Aorta (tissue), 5 donors: Measurements from ENCODE around the gene PKD1. TPM values are rescaled to one million over a fixed set of nuclear protein-coding genes. Genes with fewer than 3 reads are reported as not detected.

ENCODE experiments used
- ATAC-seq: fragments of 200-7000 bp; cut with Tn5 transposase; one replicate; pipeline ENCODE4 v1.9.1; 2022; ENCODE audit warnings: moderate library complexity; ENCODE audit not compliant: low FRiP score
- DNase-seq, 2 donors: peaks; one replicate each; pipeline ENCODE4 v3.0.0-alpha.2; 2020
- H3K27ac ChIP-seq, 2 donors: one replicate each; pipeline ENCODE4 v1.5.1; 2013; ENCODE audit warnings: low read length in 2 of 2, mild to moderate bottlenecking in 2 of 2, moderate library complexity in 2 of 2, control low read depth in 1 of 2, inconsistent platforms in 1 of 2, low read depth in 1 of 2
- H3K27me3 ChIP-seq, 2 donors: one replicate each; pipeline ENCODE4 v1.6.1; 2013; ENCODE audit warnings: control low read depth in 1 of 2, low read length in 1 of 2, mild to moderate bottlenecking in 1 of 2, moderate library complexity in 1 of 2; ENCODE audit not compliant: insufficient read depth in 2 of 2, control insufficient read depth in 1 of 2
- H3K36me3 ChIP-seq, 2 donors: one replicate each; pipeline ENCODE4 v1.6.1; 2013; ENCODE audit warnings: control low read depth in 1 of 2, low read length in 1 of 2, mild to moderate bottlenecking in 1 of 2; ENCODE audit not compliant: insufficient read depth in 2 of 2, control insufficient read depth in 1 of 2
- H3K4me1 ChIP-seq, 2 donors: one replicate each; pipeline ENCODE4 v1.6.1; 2013; ENCODE audit warnings: low read length in 2 of 2, control low read depth in 1 of 2, mild to moderate bottlenecking in 1 of 2, moderate library complexity in 1 of 2; ENCODE audit not compliant: insufficient read depth in 2 of 2, control insufficient read depth in 1 of 2
- H3K4me3 ChIP-seq, 2 donors: one replicate each; pipeline ENCODE4 v1.5.1; 2013; ENCODE audit warnings: low read length in 2 of 2, control low read depth in 1 of 2, mild to moderate bottlenecking in 1 of 2
- H3K9me3 ChIP-seq: one replicate; pipeline ENCODE4 v1.6.1; 2013; ENCODE audit warnings: mild to moderate bottlenecking, low read length; ENCODE audit not compliant: control insufficient read depth
- WGBS, 2 donors: extraction: QIAGEN DNeasy Blood & Tissue Kit; methylation state at CpG; one replicate each; pipeline ENCODE4 v1.1.7; 2013; 5-methylcytosine and 5-hydroxymethylcytosine counted together
- intact Hi-C, 2 donors: fragments of 100-400 bp; cut with DNase I; formaldehyde crosslinking; loops; one replicate each; pipeline versions ENCODE4 v1.14.2 to v1.15.0; 2022
- polyA plus RNA-seq, 2 donors: library from polyadenylated mRNA; stranded (reverse); fragments of 200-250 nt; gene quantifications; one replicate each; pipeline ENCODE4 v1.2.3, GENCODE V29; 2013
- total RNA-seq, 2 donors: library from RNA; stranded (reverse); fragmentation: NEBNext Ultra II Directional; extraction: Animal tissue kit (Norgen Biotek cat#: 25700); gene quantifications; one replicate each; pipeline ENCODE4 v1.2.1, GENCODE V29; 2021
- donor health status: healthy with polysubstance abuse.
- donor health status: Bipolar disorder and iron deficiency.
- donor health status: DM: no; HTN: no; CAD: no.
- donor health status: DM: no; HTN: no; CAD: no.
- donor health status: DM: yes; HTN: yes; CAD: no.

The PKD1 gene
- total and polyA plus RNA-seq, 4 donors, result 42.8 to 337 (median 297) TPM

DNA sequence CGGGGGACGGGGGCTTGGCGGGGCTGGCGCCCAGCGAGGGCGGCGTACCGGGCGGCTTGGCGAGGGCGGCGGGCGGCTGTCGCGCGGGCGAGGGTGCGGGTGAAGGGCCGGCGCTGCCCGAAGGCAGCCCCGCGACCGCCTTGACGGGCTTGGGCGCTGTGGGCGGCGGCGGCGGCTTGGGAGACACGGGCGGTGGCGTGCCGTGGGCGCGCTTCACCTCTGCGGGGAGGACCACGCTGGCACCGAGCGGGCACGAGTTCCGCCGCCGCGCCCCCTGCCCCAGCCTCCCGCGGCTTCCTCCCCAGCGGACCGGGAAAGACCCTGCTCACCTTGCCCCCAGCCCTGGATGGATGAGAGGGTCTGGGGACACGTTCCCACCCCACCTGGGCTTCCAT lies 43.4 kb upstream of the PKD1 start:
- Histone ChIP-seq H3K4me3 (no peak overlapping the region), H3K27ac (no peak overlapping the region), H3K9me3 (no peaks in the 10 kb centered on the region), H3K4me1 (no peaks in the 10 kb centered on the region), H3K27me3 (no peaks in the 10 kb centered on the region), H3K36me3 (peaks cover 0 to 7% of the 10 kb centered on the region in 2 donors)
- DNase-seq (no peak), ATAC-seq (no peak)
- WGBS, 2 donors, result 44 to 46% methylated on average over 31 to 50 of the region's 50 CpGs
- intact Hi-C loops, result no loop called here

DNA sequence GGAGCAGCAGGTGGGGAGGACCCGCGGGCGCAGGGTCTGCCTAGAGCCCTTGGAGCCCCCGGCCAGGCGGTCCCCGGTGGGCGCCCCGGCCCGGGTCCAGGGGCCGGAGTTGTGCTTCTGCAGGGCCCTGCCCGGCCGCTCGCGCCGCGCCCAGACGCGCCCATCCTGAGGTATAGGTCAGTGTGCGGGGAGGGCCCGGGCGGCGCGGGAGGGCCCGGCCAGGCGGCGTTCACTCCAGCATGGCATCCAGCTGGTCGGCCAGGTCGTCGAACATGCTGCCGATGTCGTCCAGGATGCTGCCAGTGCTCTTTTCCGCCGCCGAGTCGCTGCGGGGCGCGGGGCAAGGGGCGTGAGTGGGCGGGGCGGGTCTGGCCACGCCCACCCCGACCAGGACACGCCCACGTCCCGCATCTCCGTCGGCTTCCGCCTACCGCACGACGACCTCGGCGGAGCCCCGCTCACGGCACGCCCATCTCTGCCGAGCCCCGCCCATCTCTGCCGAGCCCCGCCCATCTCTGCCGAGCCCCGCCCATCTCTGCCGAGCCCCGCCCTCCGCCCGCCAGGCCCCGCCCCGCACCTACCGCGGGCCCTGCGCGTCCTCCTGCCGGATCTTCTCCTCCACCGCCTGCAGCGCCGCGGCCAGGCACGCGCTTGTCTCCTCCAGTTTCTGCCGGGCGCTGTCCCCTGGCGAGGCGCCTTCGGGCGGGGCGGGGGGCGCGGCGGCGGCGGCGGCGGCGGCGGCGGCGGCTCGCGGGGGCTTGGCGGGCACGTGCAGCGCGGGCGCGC lies 42.8 kb upstream of the PKD1 start:
- no peaks in the 10 kb centered on the region for H3K9me3 ChIP-seq
- H3K4me3 ChIP-seq, result no peak overlapping the region
- WGBS, 2 donors, result 32 to 38% methylated on average over 33 to 106 of the region's 106 CpGs
- no peaks in the 10 kb centered on the region for H3K4me1 ChIP-seq
- H3K27ac ChIP-seq, result no peak overlapping the region
- H3K36me3 ChIP-seq, result peaks cover 0 to 10% of the 10 kb centered on the region in 2 donors
- no peak for ATAC-seq
- H3K27me3 ChIP-seq, result no peaks in the 10 kb centered on the region
- no peak for DNase-seq
- intact Hi-C loops, result no loop called here

DNA sequence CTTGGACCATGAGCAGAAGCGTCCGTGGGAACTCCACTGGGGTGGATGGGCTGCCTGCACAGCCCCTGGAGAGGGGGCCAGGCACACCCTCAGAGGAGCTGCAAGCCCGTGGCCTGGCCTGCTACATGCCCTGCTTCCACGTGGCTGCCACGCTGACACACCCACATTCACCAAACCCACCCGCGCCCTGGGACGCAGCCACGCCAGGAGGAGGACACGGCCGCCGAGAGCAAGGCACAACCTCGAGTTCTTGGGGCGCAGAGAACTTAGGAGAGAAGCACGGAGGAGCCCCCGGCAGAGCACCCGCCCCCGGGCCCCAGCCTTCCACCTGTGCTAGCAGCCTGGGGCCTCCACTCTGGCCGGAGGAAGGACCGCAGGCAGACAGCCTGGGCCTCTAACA lies 41.9 kb upstream of the PKD1 start:
- Histone ChIP-seq H3K27me3 (no peaks in the 10 kb centered on the region), H3K9me3 (no peaks in the 10 kb centered on the region), H3K4me1 (no peaks in the 10 kb centered on the region), H3K27ac (no peak overlapping the region), H3K36me3 (peaks cover 0 to 12% of the 10 kb centered on the region in 2 donors), H3K4me3 (no peak overlapping the region)
- DNase-seq (no peak), ATAC-seq (no peak)
- WGBS, 2 donors, result 92 to 96% methylated on average over 20 of the region's 20 CpGs
- intact Hi-C loops, result no loop called here

DNA sequence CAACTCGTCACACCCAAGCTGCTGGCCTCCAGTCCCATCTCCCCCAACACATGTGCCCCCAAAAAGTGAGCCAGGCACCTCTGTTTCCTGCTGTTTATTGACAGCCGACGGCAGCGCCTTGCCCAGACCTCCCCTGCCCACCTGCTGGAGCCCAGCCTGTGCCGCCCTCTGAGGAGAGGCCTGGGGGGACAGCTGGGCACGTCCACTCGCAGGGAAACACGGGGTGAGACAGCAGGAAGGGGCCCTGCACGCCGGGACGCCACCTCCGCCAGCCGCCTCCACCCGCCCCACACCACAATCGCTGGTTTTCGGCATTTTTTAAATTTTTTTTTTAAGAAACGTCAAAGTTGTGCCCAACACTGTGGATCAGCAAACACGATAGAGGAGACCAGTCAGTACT lies 41.4 kb upstream of the PKD1 start:
- ATAC-seq (no peak), DNase-seq (no peak)
- Histone ChIP-seq H3K4me3 (no peak overlapping the region), H3K27ac (no peak overlapping the region), H3K27me3 (no peaks in the 10 kb centered on the region), H3K4me1 (no peaks in the 10 kb centered on the region), H3K9me3 (no peaks in the 10 kb centered on the region), H3K36me3 (peaks cover 0 to 12% of the 10 kb centered on the region in 2 donors)
- WGBS, 2 donors, result 90 to 91% methylated on average over 18 of the region's 18 CpGs
- intact Hi-C loops, result no loop called here

DNA sequence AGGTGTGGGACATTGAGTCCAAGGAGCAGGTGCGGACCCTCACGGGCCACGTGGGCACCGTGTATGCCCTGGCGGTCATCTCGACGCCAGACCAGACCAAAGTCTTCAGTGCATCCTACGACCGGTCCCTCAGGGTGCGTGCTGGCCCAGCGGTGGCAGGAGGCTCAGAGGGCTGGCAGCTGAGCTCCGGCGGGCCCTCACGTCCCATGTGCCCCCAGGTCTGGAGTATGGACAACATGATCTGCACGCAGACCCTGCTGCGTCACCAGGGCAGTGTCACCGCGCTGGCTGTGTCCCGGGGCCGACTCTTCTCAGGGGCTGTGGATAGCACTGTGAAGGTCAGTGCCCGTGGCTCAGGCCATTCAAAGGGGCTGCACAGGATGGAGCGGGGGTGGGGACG lies 40.3 kb upstream of the PKD1 start:
- WGBS, 2 donors, result 94 to 95% methylated on average over 23 of the region's 23 CpGs
- H3K4me3 ChIP-seq, result no peak overlapping the region
- H3K27me3 ChIP-seq, result no peaks in the 10 kb centered on the region
- no peaks in the 10 kb centered on the region for H3K9me3 ChIP-seq
- H3K27ac ChIP-seq, result no peak overlapping the region
- H3K36me3 ChIP-seq, result peaks cover 0 to 12% of the 10 kb centered on the region in 2 donors
- H3K4me1 ChIP-seq, result no peaks in the 10 kb centered on the region
- DNase-seq, result no peak
- no peak for ATAC-seq
- intact Hi-C loops, result no loop called here

DNA sequence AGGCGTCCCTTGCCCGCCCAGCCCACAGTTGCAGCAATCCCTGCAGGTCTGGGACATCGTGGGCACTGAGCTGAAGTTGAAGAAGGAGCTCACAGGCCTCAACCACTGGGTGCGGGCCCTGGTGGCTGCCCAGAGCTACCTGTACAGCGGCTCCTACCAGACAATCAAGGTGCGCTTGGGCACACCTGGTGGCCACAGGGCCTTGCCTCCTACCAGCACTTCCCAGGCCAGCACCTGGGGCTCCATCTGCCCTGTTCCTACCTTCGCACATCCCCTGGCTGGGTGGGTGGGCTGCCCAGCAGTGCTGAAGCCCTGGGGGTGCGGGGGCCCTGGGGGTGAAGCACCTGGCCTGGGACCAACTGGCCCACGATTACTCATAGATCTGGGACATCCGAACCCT lies 39.8 kb upstream of the PKD1 start:
- no peaks in the 10 kb centered on the region for H3K9me3 ChIP-seq
- intact Hi-C loops, result no loop called here
- DNase-seq (no peak), ATAC-seq (no peak)
- no peak overlapping the region for H3K4me3 ChIP-seq
- no peak overlapping the region for H3K27ac ChIP-seq
- H3K36me3 ChIP-seq, result peaks cover 0 to 12% of the 10 kb centered on the region in 2 donors
- H3K4me1 ChIP-seq, result no peaks in the 10 kb centered on the region
- 91 to 92% methylated on average over 10 of the region's 10 CpGs for WGBS, 2 donors
- no peaks in the 10 kb centered on the region for H3K27me3 ChIP-seq

DNA sequence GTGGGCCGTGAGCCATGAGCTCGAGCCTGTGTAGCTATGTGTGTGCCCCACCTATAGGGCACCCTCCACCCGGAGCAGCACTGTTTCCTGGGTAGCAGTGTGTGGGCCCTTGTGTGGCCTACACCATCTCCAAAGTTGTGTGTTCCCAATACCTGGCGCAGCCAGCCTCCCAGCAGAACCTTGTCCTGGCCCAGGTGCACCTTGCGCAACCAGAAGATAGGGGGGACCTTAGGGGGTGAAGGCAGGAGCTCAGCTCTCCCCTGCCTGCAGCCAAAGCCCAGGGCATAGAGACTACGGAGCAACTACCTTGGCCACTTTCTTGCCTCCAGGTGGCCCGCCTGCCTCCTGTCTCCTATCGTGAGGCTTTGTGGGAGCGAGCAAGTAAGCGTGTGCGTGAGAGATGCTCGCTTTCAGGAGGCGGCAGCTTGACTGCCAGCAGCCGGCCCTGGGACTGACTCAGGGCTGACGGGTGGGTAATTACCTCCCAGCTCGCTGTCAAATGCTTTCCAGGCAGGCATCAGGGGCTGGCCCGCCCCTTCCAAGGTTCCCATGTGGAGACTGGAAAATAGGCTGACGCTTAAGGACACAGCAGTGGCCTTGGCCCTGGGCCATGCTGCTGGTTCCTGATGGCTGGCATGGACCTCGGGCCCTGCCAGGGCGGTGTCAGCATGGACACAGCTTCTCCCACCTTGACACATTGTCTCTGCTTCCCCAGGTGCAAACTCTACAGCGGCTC lies 38.9 kb upstream of the PKD1 start:
- H3K27ac ChIP-seq, result no peak overlapping the region
- H3K27me3 ChIP-seq, result no peaks in the 10 kb centered on the region
- intact Hi-C loops, result no loop called here
- no peak overlapping the region for H3K4me3 ChIP-seq
- ATAC-seq, result no peak
- H3K9me3 ChIP-seq, result no peaks in the 10 kb centered on the region
- H3K36me3 ChIP-seq, result peaks cover 0 to 12% of the 10 kb centered on the region in 2 donors
- WGBS, 2 donors, result 88 to 89% methylated on average over 21 of the region's 21 CpGs
- no peak for DNase-seq
- H3K4me1 ChIP-seq, result no peaks in the 10 kb centered on the region

DNA sequence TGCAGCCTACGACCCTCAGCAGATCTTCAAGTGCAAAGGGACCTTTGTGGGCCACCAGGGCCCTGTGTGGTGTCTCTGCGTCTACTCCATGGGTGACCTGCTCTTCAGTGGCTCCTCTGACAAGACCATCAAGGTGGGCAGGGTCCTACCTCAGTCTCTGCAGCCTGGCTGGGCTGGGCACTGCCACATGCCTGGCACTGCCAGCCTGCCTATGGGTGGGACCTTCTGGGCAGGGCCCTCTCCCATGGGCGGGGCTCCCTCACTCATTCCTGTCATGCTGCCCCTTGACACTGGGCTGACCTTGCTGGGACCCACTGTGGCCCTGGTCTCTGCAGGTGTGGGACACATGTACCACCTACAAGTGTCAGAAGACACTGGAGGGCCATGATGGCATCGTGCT lies 38.2 kb upstream of the PKD1 start:
- peaks cover 0 to 12% of the 10 kb centered on the region in 2 donors for H3K36me3 ChIP-seq
- no peak overlapping the region for H3K4me3 ChIP-seq
- 85 to 93% methylated on average over 3 to 4 of the region's 4 CpGs for WGBS, 2 donors
- intact Hi-C loops, result no loop called here
- H3K4me1 ChIP-seq, result no peaks in the 10 kb centered on the region
- no peak overlapping the region for H3K27ac ChIP-seq
- ATAC-seq, result no peak
- DNase-seq, result no peak
- no peaks in the 10 kb centered on the region for H3K27me3 ChIP-seq
- H3K9me3 ChIP-seq, result no peaks in the 10 kb centered on the region

DNA sequence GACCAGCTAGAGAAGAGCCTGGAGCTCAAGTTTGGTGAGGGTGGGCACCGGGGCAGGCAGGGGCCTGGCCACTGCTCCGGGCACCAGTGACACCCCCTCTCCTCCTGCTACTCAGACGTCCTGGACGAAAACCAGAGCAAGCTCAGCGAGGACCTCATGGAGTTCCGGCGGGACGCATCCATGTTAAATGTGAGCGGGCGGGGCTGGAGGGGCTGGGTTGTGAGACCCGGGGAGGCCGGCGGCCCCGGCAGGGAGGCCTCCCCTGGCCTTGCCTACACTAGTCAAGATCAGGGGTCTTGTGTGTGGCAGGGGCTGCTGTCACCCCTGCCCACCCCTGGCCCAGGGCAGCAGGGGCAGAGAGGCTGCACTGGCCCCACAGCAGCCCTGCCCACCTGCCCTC lies 37.7 kb upstream of the PKD1 start:
- WGBS, 2 donors, result 87 to 94% methylated on average over 14 of the region's 14 CpGs
- intact Hi-C loops, result no loop called here
- Histone ChIP-seq H3K4me1 (no peaks in the 10 kb centered on the region), H3K27ac (no peak overlapping the region), H3K27me3 (no peaks in the 10 kb centered on the region), H3K9me3 (no peaks in the 10 kb centered on the region), H3K36me3 (peaks cover 0 to 12% of the 10 kb centered on the region in 2 donors), H3K4me3 (no peak overlapping the region)
- ATAC-seq (no peak), DNase-seq (no peak)
